Smooth muscle cell (in vitro differentiated cells): ENCODE data around the gene PHF1. TPM values are rescaled to one million over a fixed set of nuclear protein-coding genes. Genes with fewer than 3 reads are reported as not detected.

Source experiments
- DNase-seq: peaks from one replicate; lab custom pipeline; 2025; ENCODE audit not compliant: unreplicated experiment; lab: John Stamatoyannopoulos, UW
- H2AFZ ChIP-seq: fragments of 200-600 bp; sonication (generic); 2 replicates; pipeline ENCODE4 v1.6.0; 2016; ENCODE audit warnings: antibody characterized with exemption, low read depth, mild to moderate bottlenecking
- H3F3A ChIP-seq: fragments of 200-600 bp; sonication (generic); 2 replicates; pipeline ENCODE4 v1.6.0; 2017; ENCODE audit warnings: antibody characterized with exemption, low read depth
- H3K27ac ChIP-seq: fragments of 200-600 bp; sonication (generic); 2 replicates; pipeline ENCODE4 v1.5.1; 2016; ENCODE audit warnings: low read depth, mild to moderate bottlenecking
- H3K27me3 ChIP-seq: fragments of 200-600 bp; sonication (generic); 2 replicates; pipeline ENCODE4 v1.6.1; 2016; ENCODE audit warnings: low read depth, mild to moderate bottlenecking
- H3K36me3 ChIP-seq: fragments of 200-600 bp; sonication (generic); 2 replicates; pipeline ENCODE4 v1.5.1; 2016; ENCODE audit warnings: low read depth
- H3K4me1 ChIP-seq: fragments of 200-600 bp; sonication (generic); 2 replicates; pipeline ENCODE4 v1.5.1; 2016; ENCODE audit warnings: low read depth
- H3K4me2 ChIP-seq: fragments of 200-600 bp; sonication (generic); 2 replicates; pipeline ENCODE4 v1.6.0; 2016; ENCODE audit warnings: mild to moderate bottlenecking
- H3K4me3 ChIP-seq: fragments of 200-600 bp; sonication (generic); 2 replicates; pipeline ENCODE4 v1.5.1; 2016; ENCODE audit warnings: mild to moderate bottlenecking
- H3K79me2 ChIP-seq: fragments of 200-600 bp; sonication (generic); 2 replicates; pipeline ENCODE4 v1.6.0; 2016; ENCODE audit warnings: low read depth, mild to moderate bottlenecking
- H3K9ac ChIP-seq: fragments of 200-600 bp; sonication (generic); 2 replicates; pipeline ENCODE4 v1.6.0; 2016; ENCODE audit warnings: low read depth
- H3K9me3 ChIP-seq: fragments of 200-600 bp; sonication (generic); replicated peaks from 2 replicates; pipeline ENCODE4 v1.5.1; 2016; ENCODE audit warnings: low read depth
- H4K20me1 ChIP-seq: fragments of 200-600 bp; sonication (generic); 2 replicates; pipeline ENCODE4 v1.6.0; 2016; ENCODE audit warnings: low read depth
- WGBS: methylation state at CpG from one replicate; pipeline ENCODE4 v1.1.7; 2016; ENCODE audit warnings: low lambda C conversion rate; 5-methylcytosine and 5-hydroxymethylcytosine counted together
- polyA plus RNA-seq: library from polyadenylated mRNA; unstranded; fragments of >200 nt; fragmentation: Nextera tagmentation; extraction: Ambion mirVana; gene quantifications from 2 replicates; pipeline ENCODE4 v1.2.1, GENCODE V29; 2016
- total RNA-seq: library from RNA; depleted of rRNA; stranded (reverse); fragments of >200 nt; gene quantifications from 2 replicates; pipeline ENCODE4 v1.2.3, GENCODE V29; 2014
- TF ChIP-seq, protein P1 (sequence below): fragments of 200-600 bp; sonication (generic); IDR thresholded peaks from 2 replicates; pipeline ENCODE4 v1.5.1; 2017; ENCODE audit warnings: borderline replicate concordance, mild to moderate bottlenecking, antibody characterized with exemption; ENCODE audit not compliant: insufficient read depth, poor library complexity, severe bottlenecking

PHF1 gene
- total and polyA plus RNA-seq, 2 experiments from 2014 or later, result 36.9 to 39.3 TPM

GRCh38 chr6:33432546-33432945, 21.7 kb downstream of the PHF1 start:
- TF ChIP-seq, protein P1, sequence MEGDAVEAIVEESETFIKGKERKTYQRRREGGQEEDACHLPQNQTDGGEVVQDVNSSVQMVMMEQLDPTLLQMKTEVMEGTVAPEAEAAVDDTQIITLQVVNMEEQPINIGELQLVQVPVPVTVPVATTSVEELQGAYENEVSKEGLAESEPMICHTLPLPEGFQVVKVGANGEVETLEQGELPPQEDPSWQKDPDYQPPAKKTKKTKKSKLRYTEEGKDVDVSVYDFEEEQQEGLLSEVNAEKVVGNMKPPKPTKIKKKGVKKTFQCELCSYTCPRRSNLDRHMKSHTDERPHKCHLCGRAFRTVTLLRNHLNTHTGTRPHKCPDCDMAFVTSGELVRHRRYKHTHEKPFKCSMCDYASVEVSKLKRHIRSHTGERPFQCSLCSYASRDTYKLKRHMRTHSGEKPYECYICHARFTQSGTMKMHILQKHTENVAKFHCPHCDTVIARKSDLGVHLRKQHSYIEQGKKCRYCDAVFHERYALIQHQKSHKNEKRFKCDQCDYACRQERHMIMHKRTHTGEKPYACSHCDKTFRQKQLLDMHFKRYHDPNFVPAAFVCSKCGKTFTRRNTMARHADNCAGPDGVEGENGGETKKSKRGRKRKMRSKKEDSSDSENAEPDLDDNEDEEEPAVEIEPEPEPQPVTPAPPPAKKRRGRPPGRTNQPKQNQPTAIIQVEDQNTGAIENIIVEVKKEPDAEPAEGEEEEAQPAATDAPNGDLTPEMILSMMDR, result no peak
- H3K36me3 ChIP-seq, result peaks cover 5% of the 10 kb centered on the region
- H3F3A ChIP-seq, result no peaks in the 10 kb centered on the region
- H4K20me1 ChIP-seq, result peaks cover 64% of the 10 kb centered on the region
- peaks cover 22% of the 10 kb centered on the region for H3K4me1 ChIP-seq
- no peaks in the 10 kb centered on the region for H3K9me3 ChIP-seq
- peaks cover 27% of the 10 kb centered on the region for H3K79me2 ChIP-seq
- H3K4me3 ChIP-seq, result no peak overlapping the region
- H3K4me2 ChIP-seq, result no peak overlapping the region
- DNase-seq, result no peak
- WGBS, result 61% methylated on average over 10 of the region's 10 CpGs
- H3K9ac ChIP-seq, result no peak overlapping the region
- no peak overlapping the region for H2AFZ ChIP-seq
- no peak overlapping the region for H3K27ac ChIP-seq
- no peaks in the 10 kb centered on the region for H3K27me3 ChIP-seq

DNA sequence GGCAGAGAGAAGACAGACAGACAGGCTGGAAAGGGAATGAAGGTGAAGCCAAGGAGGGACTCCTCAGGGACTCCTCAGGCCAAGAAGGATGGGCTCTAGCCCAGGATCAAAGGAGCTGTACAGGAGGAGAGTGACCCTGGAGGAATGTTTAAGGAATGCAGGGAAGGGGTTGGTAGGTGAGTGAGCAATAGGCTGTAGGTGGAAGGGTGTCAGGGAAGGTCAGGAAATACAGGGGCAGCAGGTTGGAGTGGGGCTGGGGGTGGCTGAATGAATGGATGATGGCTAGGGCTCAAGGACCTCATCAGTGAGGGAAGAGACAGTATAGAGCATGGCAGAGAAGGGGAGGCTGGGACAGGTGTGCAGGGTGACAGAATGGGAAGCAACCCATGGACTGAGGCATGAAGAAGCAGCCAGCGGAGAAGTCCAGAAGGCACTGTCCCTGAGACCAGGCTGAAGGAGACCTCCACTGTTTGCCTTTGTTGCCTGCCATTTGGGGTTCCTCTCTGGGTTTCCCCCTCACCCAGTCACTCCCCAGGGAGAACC, 22.3 kb downstream of the PHF1 start:
- Histone ChIP-seq H4K20me1 (peaks cover 64% of the 10 kb centered on the region), H3K4me1 (peaks cover 22% of the 10 kb centered on the region), H3K9ac (no peak overlapping the region), H3K79me2 (peaks cover 26% of the 10 kb centered on the region), H3K36me3 (peaks cover 5% of the 10 kb centered on the region), H3K27me3 (no peaks in the 10 kb centered on the region), H3K4me2 (no peak overlapping the region), H3K9me3 (no peaks in the 10 kb centered on the region), H3K27ac (no peak overlapping the region), H3F3A (no peaks in the 10 kb centered on the region), H2AFZ (no peak overlapping the region), H3K4me3 (no peak overlapping the region)
- WGBS, result no CpG with 5 or more reads among the region's 1 CpG
- DNase-seq, result no peak
- TF ChIP-seq, protein P1, result no peak

DNA sequence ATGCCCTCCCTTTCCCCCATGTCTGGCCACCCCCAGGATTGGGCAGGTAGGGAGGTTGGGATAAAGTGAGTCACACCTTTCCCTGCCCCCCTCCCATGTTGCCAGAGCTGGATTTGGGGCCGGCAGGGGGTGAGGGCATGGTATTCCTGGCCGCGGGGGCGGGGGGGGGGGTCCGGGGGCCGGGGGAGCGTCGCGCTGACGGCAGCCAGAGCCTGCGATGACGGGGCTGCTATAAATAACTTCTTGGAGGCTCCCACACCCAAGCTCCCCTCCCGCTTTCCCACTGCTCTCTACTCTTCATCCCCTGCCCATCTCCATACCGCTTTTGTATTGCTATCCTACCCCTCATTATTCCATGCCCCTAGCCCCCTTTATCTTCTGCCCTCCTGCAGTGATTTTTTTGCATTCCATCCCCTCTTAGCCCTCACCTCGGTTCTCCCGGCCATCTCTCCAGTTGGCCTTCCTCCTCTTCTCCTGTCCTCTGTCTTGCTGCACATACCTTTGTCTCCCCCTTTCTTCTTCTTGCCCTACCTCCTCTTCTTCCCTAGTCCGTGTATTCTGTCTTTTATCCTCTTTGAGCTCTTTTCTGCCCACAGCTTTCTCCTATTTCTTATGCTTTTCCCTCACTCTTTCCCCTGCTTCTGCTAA, 22.9 kb downstream of the PHF1 start:
- Histone ChIP-seq H3K9me3 (no peaks in the 10 kb centered on the region), H3K9ac (peak overlapping the region; percentile 18), H3K36me3 (peaks cover 5% of the 10 kb centered on the region), H3K79me2 (peaks cover 22% of the 10 kb centered on the region), H2AFZ (no peak overlapping the region), H3K27me3 (no peaks in the 10 kb centered on the region), H3K4me1 (peaks cover 19% of the 10 kb centered on the region), H3F3A (no peaks in the 10 kb centered on the region), H4K20me1 (peaks cover 58% of the 10 kb centered on the region), H3K4me3 (no peak overlapping the region), H3K4me2 (peak overlapping the region; percentile 48), H3K27ac (peak overlapping the region; percentile 17)
- no peak for DNase-seq
- TF ChIP-seq, protein P1, result no peak
- WGBS, result 21% methylated on average over 4 of the region's 17 CpGs

DNA sequence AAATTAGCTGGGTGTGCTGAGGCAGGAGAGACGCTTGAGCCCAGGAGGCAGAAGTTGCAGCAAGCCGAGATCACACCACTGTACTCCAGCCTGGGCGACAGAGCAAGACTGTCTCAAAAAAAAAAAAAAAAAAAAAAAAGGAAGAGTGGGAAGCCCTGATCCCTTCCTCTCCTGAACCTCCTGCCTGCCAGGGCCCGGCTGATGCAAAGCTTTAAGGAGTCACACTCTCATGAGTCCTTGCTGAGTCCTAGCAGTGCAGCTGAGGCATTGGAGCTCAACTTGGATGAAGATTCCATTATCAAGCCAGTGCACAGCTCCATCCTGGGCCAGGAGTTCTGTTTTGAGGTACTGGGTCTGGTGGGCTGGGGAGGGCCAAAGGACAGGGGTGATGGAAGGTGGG, 24.1 kb downstream of the PHF1 start:
- Histone ChIP-seq H3K27ac (no peak overlapping the region), H3K36me3 (peaks cover 5% of the 10 kb centered on the region), H3K4me1 (peaks cover 19% of the 10 kb centered on the region), H3F3A (no peaks in the 10 kb centered on the region), H3K9ac (no peak overlapping the region), H3K4me2 (no peak overlapping the region), H3K4me3 (no peak overlapping the region), H3K9me3 (no peaks in the 10 kb centered on the region), H3K79me2 (peaks cover 13% of the 10 kb centered on the region), H4K20me1 (peaks cover 45% of the 10 kb centered on the region), H3K27me3 (no peaks in the 10 kb centered on the region), H2AFZ (no peak overlapping the region)
- TF ChIP-seq, protein P1, result no peak
- DNase-seq, result no peak
- WGBS, result 92% methylated on average over 4 of the region's 4 CpGs
